Measurements from ENCODE around the gene HSPB2. TPM values are rescaled to one million over a fixed set of nuclear protein-coding genes. Genes with fewer than 3 reads are reported as not detected.

HSPB2 gene
- total and polyA plus RNA-seq, 2 of the 4 experiments (the other 2 are of a cell fraction), result 0.18 to 0.55 TPM

DNA sequence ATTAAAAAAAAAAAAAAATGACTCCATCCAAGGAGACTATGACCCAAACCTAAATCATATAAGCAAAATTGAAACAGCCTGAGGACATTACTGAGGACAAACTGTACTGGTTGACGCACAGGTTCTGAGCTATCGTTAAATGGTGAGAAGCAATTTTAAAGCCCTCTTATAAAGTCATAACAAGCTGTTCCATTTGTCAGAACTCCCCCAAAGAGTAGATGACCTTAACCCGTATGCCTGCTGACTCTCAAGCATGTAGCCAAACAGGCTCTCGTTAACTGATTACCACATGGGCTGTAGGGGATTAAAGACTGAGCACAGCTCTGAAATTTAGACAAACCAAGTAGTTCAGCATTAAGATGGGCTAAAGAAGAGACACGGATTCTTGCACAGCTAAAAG, 3.2 kb upstream of the HSPB2 start:
- no peak overlapping the region for H2BK15ac ChIP-seq (ENCODE audit: low read depth, low read length)
- H2AK9ac ChIP-seq (replicated peaks; ENCODE audit: low read depth, low read length, poor library complexity), result no peak overlapping the region
- no peak overlapping the region for H2AFZ ChIP-seq (replicated peaks; ENCODE audit: low read length, poor library complexity)
- no peaks in the 10 kb centered on the region for H3K36me3 ChIP-seq (ENCODE audit: control insufficient read depth, insufficient read depth, low read length)
- in situ Hi-C loops (cut with MboI; ENCODE audit: low sequenced_read_pairs) (no loop called here), dilution Hi-C loops (cut with HindIII; ENCODE audit: low sequenced_read_pairs, unreplicated experiment) (no loop called here), intact Hi-C loops (cut with micrococcal nuclease) (no loop called here)
- no peak overlapping the region for H2AK5ac ChIP-seq (ENCODE audit: low read depth, low read length)
- no peak overlapping the region for H3K9ac ChIP-seq (ENCODE audit: low read depth, low read length)
- no peaks in the 10 kb centered on the region for H4K20me1 ChIP-seq (ENCODE audit: insufficient read depth, low read length)
- TF ChIP-seq, protein P1, sequence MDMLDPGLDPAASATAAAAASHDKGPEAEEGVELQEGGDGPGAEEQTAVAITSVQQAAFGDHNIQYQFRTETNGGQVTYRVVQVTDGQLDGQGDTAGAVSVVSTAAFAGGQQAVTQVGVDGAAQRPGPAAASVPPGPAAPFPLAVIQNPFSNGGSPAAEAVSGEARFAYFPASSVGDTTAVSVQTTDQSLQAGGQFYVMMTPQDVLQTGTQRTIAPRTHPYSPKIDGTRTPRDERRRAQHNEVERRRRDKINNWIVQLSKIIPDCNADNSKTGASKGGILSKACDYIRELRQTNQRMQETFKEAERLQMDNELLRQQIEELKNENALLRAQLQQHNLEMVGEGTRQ (IDR thresholded peaks at IDR 0.05; ENCODE audit: low read depth, low read length), result no peak
- no peak for TF ChIP-seq NFE2L2 (IDR thresholded peaks at IDR 0.05; ENCODE audit: low read depth, low read length)
- no peak for TF ChIP-seq BHLHE40 (IDR thresholded peaks at IDR 0.05; ENCODE audit: low read depth, low read length)
- TF ChIP-seq CEBPB (IDR thresholded peaks at IDR 0.05; ENCODE audit: low read depth, low read length), result no peak
- TF ChIP-seq MAFK (IDR thresholded peaks at IDR 0.05; ENCODE audit: low read depth, low read length), result no peak
- TF ChIP-seq RCOR1 (IDR thresholded peaks at IDR 0.05; ENCODE audit: insufficient replicate concordance, low read length), result no peak
- TF ChIP-seq, protein P2, sequence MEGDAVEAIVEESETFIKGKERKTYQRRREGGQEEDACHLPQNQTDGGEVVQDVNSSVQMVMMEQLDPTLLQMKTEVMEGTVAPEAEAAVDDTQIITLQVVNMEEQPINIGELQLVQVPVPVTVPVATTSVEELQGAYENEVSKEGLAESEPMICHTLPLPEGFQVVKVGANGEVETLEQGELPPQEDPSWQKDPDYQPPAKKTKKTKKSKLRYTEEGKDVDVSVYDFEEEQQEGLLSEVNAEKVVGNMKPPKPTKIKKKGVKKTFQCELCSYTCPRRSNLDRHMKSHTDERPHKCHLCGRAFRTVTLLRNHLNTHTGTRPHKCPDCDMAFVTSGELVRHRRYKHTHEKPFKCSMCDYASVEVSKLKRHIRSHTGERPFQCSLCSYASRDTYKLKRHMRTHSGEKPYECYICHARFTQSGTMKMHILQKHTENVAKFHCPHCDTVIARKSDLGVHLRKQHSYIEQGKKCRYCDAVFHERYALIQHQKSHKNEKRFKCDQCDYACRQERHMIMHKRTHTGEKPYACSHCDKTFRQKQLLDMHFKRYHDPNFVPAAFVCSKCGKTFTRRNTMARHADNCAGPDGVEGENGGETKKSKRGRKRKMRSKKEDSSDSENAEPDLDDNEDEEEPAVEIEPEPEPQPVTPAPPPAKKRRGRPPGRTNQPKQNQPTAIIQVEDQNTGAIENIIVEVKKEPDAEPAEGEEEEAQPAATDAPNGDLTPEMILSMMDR (conservative IDR thresholded peaks at IDR 0.05; ENCODE audit: low read depth, low read length), result no peak
- no peak overlapping the region for H3K4me2 ChIP-seq (ENCODE audit: low read depth, low read length)
- H2BK20ac ChIP-seq (ENCODE audit: low read depth, low read length), result no peak overlapping the region
- ATAC-seq (ENCODE audit: low read depth) (no peak), DNase-seq (no peak)
- H3K27ac ChIP-seq (ENCODE audit: insufficient read depth, low read length), result no peak overlapping the region
- H3K4me1 ChIP-seq (ENCODE audit: control insufficient read depth, insufficient read depth, low read length), result peaks cover 38% of the 10 kb centered on the region
- POLR2A ChIA-PET (ENCODE audit: unreplicated experiment), result no interaction called here
- H3K9me3 ChIP-seq (ENCODE audit: control insufficient read depth, insufficient read depth, low read length), result no peaks in the 10 kb centered on the region
- H3K23ac ChIP-seq (ENCODE audit: low read depth, low read length), result no peak overlapping the region
- H2BK5ac ChIP-seq (ENCODE audit: low read depth, low read length, poor library complexity, severe bottlenecking), result no peak overlapping the region
- H2BK120ac ChIP-seq (ENCODE audit: low read depth, low read length), result no peak overlapping the region
- peaks cover 18% of the 10 kb centered on the region for H3K9me1 ChIP-seq (ENCODE audit: insufficient read depth, low read length)
- no peak overlapping the region for H4K5ac ChIP-seq (ENCODE audit: low read depth, low read length)
- WGBS, 2 experiments (ENCODE audit: extremely low coverage in 2 of 2, insufficient read length in 1 of 2), result no CpG with 5 or more reads among the region's 5 CpGs
- no peak overlapping the region for H3K4ac ChIP-seq (ENCODE audit: low read depth, low read length)
- no peak overlapping the region for H3K18ac ChIP-seq (ENCODE audit: low read depth, low read length)
- BruUV-seq (replicated peaks), result no TSS peak
- no peak overlapping the region for H3K4me3 ChIP-seq (ENCODE audit: insufficient read depth, low read depth, low read length)
- CTCF ChIA-PET, result no interaction called here
- no peak overlapping the region for H4K8ac ChIP-seq (ENCODE audit: low read depth in 2 of 2, low read length in 2 of 2)
- H4K91ac ChIP-seq (ENCODE audit: insufficient read depth, low read depth, low read length), result no peak overlapping the region
- no peaks in the 10 kb centered on the region for H3K27me3 ChIP-seq (ENCODE audit: control insufficient read depth, insufficient read depth, low read length)
- no peak overlapping the region for H3K56ac ChIP-seq (ENCODE audit: extremely low read depth, insufficient read depth, low read length)
- peaks cover 0 to 15% of the 10 kb centered on the region in 2 experiments; a peak in 2 of 4 replicates for H3K79me1 ChIP-seq (ENCODE audit: low read depth in 1 of 2, low read length in 2 of 2)
- H3K14ac ChIP-seq (replicated peaks; ENCODE audit: low read depth, low read length), result no peak overlapping the region

All from IMR-90 (cell line).